Calu3 (cell line): ENCODE data around the gene SPATS1. TPM values are rescaled to one million over a fixed set of nuclear protein-coding genes. Genes with fewer than 3 reads are reported as not detected.
"Not testable (repeated sequence)": the region's sequence is repeated elsewhere in the genome, so short reads cannot be mapped to it uniquely, and the experiment has no call there.

ENCODE experiments used
- BruUV-seq: library from RNA; stranded (reverse); fragments of 400-500 nt; replicated peaks from 2 replicates; lab custom pipeline; 2021; lab: Mats Ljungman, UMichigan
- CTCF ChIA-PET: fragments of 300-600 bp; sonication (Branson Sonifier 250); formaldehyde crosslinking; loops from one replicate; lab custom pipeline; 2022; ENCODE audit warnings: antibody characterized with exemption; lab: Charles Lee
- DNase-seq: peaks from one replicate; pipeline ENCODE4 v3.0.0; 2022
- H3K27ac Mint-ChIP-seq: one replicate; pipeline ENCODE4 v1.8.0; 2022; ENCODE audit warnings: mixed read lengths; ENCODE audit not compliant: unreplicated experiment
- H3K27me3 Mint-ChIP-seq: one replicate; pipeline ENCODE4 v1.8.0; 2022; ENCODE audit warnings: mixed read lengths; ENCODE audit not compliant: unreplicated experiment
- H3K36me3 Mint-ChIP-seq: one replicate; pipeline ENCODE4 v1.8.0; 2022; ENCODE audit warnings: mild to moderate bottlenecking, moderate library complexity, mixed read lengths; ENCODE audit not compliant: insufficient read depth, unreplicated experiment
- H3K4me1 Mint-ChIP-seq: one replicate; pipeline ENCODE4 v1.8.0; 2022; ENCODE audit warnings: mild to moderate bottlenecking, low read depth, mixed read lengths; ENCODE audit not compliant: unreplicated experiment
- H3K4me3 Mint-ChIP-seq: one replicate; pipeline ENCODE4 v1.8.0; 2022; ENCODE audit warnings: mild to moderate bottlenecking, low read depth, moderate library complexity, mixed read lengths; ENCODE audit not compliant: unreplicated experiment
- H3K9me3 Mint-ChIP-seq: one replicate; pipeline ENCODE4 v1.8.0; 2022; ENCODE audit warnings: low read depth, mixed read lengths; ENCODE audit not compliant: unreplicated experiment
- intact Hi-C: fragments of 100-400 bp; cut with micrococcal nuclease; formaldehyde crosslinking; loops from one replicate; pipeline ENCODE4 v1.10.0; 2022; ENCODE audit not compliant: unreplicated experiment
- total RNA-seq: library from RNA; stranded (reverse); gene quantifications from 2 replicates; pipeline ENCODE4 v1.2.3, GENCODE V29; 2022
- TF ChIP-seq, protein P1 (sequence below): fragments of 200-600 bp; IDR thresholded peaks from one replicate; pipeline ENCODE4 v1.8.0; 2022; ENCODE audit warnings: antibody characterized with exemption; ENCODE audit not compliant: unreplicated experiment

The SPATS1 gene
- total RNA-seq, 1 experiment from 2014 or later: not detected

DNA sequence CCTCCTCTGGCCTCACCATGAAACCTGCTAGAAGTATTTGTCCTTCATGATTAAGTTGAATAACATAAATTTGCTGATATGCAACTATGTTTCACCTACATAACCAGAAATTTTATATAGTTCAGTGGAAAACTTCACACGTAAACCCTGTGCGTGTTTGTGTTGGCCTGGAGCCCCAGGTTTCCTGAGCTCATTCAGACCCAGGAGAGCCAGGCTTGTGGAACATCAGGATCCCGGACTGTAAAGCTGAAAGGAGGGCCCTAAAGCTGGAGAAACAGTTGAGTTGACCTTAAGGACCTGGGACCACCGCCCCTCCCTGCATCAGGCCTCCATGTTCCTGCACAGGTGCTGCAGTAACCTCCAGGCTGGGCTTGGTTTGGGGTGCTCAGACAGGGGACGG, 3.1 kb upstream of the SPATS1 start:
- TF ChIP-seq, protein P1, sequence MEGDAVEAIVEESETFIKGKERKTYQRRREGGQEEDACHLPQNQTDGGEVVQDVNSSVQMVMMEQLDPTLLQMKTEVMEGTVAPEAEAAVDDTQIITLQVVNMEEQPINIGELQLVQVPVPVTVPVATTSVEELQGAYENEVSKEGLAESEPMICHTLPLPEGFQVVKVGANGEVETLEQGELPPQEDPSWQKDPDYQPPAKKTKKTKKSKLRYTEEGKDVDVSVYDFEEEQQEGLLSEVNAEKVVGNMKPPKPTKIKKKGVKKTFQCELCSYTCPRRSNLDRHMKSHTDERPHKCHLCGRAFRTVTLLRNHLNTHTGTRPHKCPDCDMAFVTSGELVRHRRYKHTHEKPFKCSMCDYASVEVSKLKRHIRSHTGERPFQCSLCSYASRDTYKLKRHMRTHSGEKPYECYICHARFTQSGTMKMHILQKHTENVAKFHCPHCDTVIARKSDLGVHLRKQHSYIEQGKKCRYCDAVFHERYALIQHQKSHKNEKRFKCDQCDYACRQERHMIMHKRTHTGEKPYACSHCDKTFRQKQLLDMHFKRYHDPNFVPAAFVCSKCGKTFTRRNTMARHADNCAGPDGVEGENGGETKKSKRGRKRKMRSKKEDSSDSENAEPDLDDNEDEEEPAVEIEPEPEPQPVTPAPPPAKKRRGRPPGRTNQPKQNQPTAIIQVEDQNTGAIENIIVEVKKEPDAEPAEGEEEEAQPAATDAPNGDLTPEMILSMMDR: no peak
- CTCF ChIA-PET: interaction anchor here (0.8 to 4.0 kb wide), 4 partner anchors 10 to 166 kb away, joined by 3 to 53 read pairs (median 4); partner anchors contain the start of gene AARS2
- no TSS peak for BruUV-seq
- Mint-ChIP-seq H3K27ac (no peak overlapping the region), H3K4me1 (no peaks in the 10 kb centered on the region), H3K4me3 (no peak overlapping the region), H3K36me3 (no peaks in the 10 kb centered on the region), H3K27me3 (peaks cover 65% of the 10 kb centered on the region), H3K9me3 (no peaks in the 10 kb centered on the region)
- DNase-seq: no peak
- intact Hi-C loops: no loop called here

DNA sequence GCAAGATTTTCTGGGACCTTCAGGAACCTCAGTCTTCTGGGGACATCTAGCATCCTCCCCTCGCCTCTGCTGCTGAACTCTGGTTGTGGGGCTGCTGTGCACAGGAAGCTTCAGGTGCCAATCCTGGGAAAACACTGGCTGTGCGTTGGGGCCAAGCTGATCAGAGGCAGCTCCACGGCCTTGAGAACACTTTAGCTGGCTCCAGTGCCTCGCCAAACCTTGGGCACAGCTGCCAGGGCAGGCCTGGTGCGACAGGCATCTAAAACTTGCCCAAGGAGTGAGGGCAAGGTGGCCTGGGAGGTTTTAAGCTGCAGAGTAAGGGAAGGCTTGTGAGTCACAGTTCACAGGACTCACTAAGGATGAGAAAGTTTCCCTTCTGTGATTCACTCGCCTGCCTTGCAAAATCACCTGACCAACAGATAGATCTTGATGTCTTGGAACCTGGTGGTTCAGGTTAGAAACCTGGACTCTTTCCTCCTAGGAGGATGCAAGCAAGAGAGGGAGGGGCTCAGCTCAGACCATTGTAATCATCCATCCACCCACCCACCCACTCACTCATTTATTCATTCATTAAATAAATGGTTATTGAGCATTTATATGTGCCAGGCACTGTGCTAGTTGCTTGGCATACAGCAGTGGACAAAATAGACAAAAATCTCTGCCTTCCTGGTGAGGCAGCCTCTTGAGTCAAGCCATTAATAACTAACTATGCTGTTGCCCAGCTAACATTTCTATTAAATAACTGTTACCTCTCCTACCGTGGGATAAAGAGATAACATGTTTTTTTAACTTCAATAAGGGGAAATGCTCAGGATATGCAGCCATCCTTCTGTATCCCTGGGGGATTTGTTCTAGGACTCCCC, 2.5 kb upstream of the SPATS1 start:
- no TSS peak for BruUV-seq

DNA sequence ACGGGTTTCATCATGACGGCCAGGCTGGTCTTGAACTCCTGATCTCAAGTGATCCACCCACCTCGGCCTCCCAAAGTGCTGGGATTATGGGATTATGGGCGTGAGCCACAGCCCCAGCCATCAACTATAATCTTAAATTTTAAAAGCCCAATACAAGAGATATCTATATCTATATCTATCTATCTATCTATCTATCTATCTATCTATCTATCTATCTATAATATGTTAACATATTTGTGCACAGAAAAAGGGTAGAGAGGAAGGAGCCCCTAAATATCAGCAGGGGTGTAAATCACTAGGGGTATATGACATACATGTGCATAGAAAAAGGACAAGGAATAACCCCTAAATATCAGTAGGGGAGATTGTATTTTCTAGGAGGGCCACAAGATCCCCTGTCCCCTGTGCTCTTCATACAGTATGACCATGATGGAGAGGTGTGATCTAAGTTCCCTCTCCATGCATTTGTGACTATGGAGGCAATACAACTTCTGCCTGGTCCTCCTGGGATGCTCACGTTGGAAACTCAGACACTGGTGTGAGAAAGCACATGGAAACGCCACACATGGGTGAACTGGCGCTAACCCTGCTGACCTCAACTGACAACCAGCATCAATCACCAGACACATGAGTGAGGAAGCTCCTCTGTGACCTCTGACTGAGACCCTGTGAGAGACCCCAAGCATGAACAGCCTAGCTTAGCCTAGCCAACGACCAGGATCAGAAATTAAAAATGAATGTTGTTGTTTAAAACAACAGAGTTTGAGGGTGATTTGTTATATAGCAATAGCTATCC, 1.2 kb upstream of the SPATS1 start:
- DNase-seq: no peak
- BruUV-seq: no TSS peak
- H3K27me3 Mint-ChIP-seq: peaks cover 71% of the 10 kb centered on the region
- H3K36me3 Mint-ChIP-seq: no peaks in the 10 kb centered on the region
- no peak overlapping the region for H3K4me3 Mint-ChIP-seq
- no peak overlapping the region for H3K27ac Mint-ChIP-seq
- H3K9me3 Mint-ChIP-seq: no peaks in the 10 kb centered on the region
- no peaks in the 10 kb centered on the region for H3K4me1 Mint-ChIP-seq
- CTCF ChIA-PET: interaction anchor here (0.8 to 1.6 kb wide), 2 partner anchors 11 to 49 kb away, joined by 3 read pairs; no protein-coding TSS in a partner anchor
- TF ChIP-seq, protein P1: no peak
- intact Hi-C loops: no loop called here

More for the DNA sequence above, 2.5 kb upstream of the SPATS1 start:
- Mint-ChIP-seq H3K27ac (no peak overlapping the region), H3K4me3 (no peak overlapping the region), H3K4me1 (no peaks in the 10 kb centered on the region), H3K9me3 (no peaks in the 10 kb centered on the region), H3K36me3 (no peaks in the 10 kb centered on the region), H3K27me3 (peaks cover 70% of the 10 kb centered on the region)
- DNase-seq: no peak
- intact Hi-C loops: no loop called here
- TF ChIP-seq, protein P1: no peak
- CTCF ChIA-PET: interaction anchor here (0.7 to 4.0 kb wide), 5 partner anchors 10 to 167 kb away, joined by 3 to 53 read pairs (median 3); partner anchors contain the start of gene AARS2

DNA sequence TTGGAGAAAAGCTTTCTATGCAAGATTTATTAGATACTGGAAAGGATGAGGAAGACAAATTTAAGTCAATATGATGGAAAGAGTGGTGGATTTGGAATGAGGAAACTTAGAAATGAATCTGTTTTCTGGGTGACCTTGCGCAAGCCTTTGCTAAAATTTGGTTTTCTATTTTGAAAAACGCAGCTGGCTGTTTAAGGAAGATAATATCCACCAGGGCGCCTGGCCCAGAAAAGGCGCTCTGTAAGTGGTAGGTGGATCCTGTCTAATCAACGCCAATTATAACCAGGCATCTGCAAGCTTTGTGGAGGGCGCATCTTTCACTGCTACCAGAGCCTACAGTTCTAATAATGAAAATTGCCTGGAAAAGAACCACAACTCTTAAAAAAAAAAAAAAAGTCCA, 398 bp upstream of the SPATS1 start:
- DNase-seq: no peak
- peaks cover 63% of the 10 kb centered on the region for H3K27me3 Mint-ChIP-seq
- no peak overlapping the region for H3K27ac Mint-ChIP-seq
- CTCF ChIA-PET: interaction anchor here (0.8 to 1.6 kb wide), 2 partner anchors 10 to 50 kb away, joined by 3 read pairs; no protein-coding TSS in a partner anchor
- H3K4me3 Mint-ChIP-seq: no peak overlapping the region
- TF ChIP-seq, protein P1: no peak
- H3K36me3 Mint-ChIP-seq: no peaks in the 10 kb centered on the region
- H3K4me1 Mint-ChIP-seq: no peaks in the 10 kb centered on the region
- BruUV-seq: no TSS peak
- H3K9me3 Mint-ChIP-seq: no peaks in the 10 kb centered on the region
- intact Hi-C loops: no loop called here

DNA sequence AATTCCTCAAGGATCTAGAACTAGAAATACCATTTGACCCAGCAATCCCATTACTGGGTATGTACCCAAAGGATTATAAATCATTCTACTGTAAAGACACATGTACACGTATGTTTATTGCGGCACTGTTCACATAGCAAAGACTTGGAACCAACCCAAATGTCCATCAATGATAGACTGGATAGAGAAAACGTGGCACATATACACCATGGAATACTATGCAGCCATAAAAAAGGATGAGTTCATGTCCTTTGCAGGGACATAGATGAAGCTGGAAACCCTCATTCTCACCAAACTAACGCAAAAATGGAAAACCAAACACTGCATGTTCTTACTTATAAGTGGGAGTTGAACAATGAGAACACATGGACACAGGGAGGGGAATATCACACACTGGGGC, 4.4 kb downstream of the SPATS1 start:
- H3K27me3 Mint-ChIP-seq: peaks cover 57% of the 10 kb centered on the region
- H3K4me3 Mint-ChIP-seq, H3K9me3 Mint-ChIP-seq, H3K36me3 Mint-ChIP-seq, H3K27ac Mint-ChIP-seq, H3K4me1 Mint-ChIP-seq, intact Hi-C loops, DNase-seq, BruUV-seq: not testable (repeated sequence)
- CTCF ChIA-PET: interaction anchor here (0.5 kb wide), 1 partner anchor 1601 kb away, joined by 4 read pairs; the partner anchor contains the start of gene TBCC
